IPS-18c (cell line): ENCODE measurements around the gene SPAG16.

Experiments used
- H3K4me3 ChIP-seq: 2 replicates; pipeline ENCODE4 v1.7.0; 2013; ENCODE audit warnings: low read depth, mild to moderate bottlenecking, low read length, moderate library complexity; ENCODE audit not compliant: insufficient read depth
- H3K9me3 ChIP-seq: one replicate; pipeline ENCODE4 v1.6.1; 2013; ENCODE audit warnings: mild to moderate bottlenecking, low read length, moderate library complexity; ENCODE audit not compliant: control insufficient read depth, insufficient read depth

Gene SPAG16

GRCh38 chr2:214103276-214104001 is 819.2 kb downstream of the SPAG16 start:
- H3K4me3 ChIP-seq = no peak overlapping the region
- H3K9me3 ChIP-seq = no peaks in the 10 kb centered on the region

- H3K9me3 ChIP-seq = no peaks in the 10 kb centered on the region
- no peak overlapping the region for H3K4me3 ChIP-seq
Measured at GRCh38 chr2:214104219-214104618, 820.0 kb downstream of the SPAG16 start.

- Histone ChIP-seq H3K9me3 (no peaks in the 10 kb centered on the region), H3K4me3 (no peak overlapping the region)
Measured at GRCh38 chr2:214104967-214105366, 820.7 kb downstream of the SPAG16 start.

GRCh38 chr2:214107726-214108125 is 823.5 kb downstream of the SPAG16 start:
- no peaks in the 10 kb centered on the region for H3K9me3 ChIP-seq
- no peak overlapping the region for H3K4me3 ChIP-seq

- Histone ChIP-seq H3K4me3 (no peak overlapping the region), H3K9me3 (no peaks in the 10 kb centered on the region)
Measured at GRCh38 chr2:214108598-214108997, 824.3 kb downstream of the SPAG16 start.

GRCh38 chr2:214117054-214117453 is 832.8 kb downstream of the SPAG16 start:
- H3K4me3 ChIP-seq = no peak overlapping the region
- H3K9me3 ChIP-seq = no peaks in the 10 kb centered on the region

- H3K9me3 ChIP-seq = no peaks in the 10 kb centered on the region
Measured at GRCh38 chr2:214126135-214126534, 841.9 kb downstream of the SPAG16 start.

GRCh38 chr2:214127170-214127569 is 842.9 kb downstream of the SPAG16 start:
- no peak overlapping the region for H3K4me3 ChIP-seq
- H3K9me3 ChIP-seq = no peaks in the 10 kb centered on the region

More at GRCh38 chr2:214126135-214126534, 841.9 kb downstream of the SPAG16 start:
- H3K4me3 ChIP-seq = no peak overlapping the region

GRCh38 chr2:214127571-214127970 is 843.3 kb downstream of the SPAG16 start:
- H3K9me3 ChIP-seq = no peaks in the 10 kb centered on the region
- H3K4me3 ChIP-seq = no peak overlapping the region

- H3K4me3 ChIP-seq = no peak overlapping the region
- no peaks in the 10 kb centered on the region for H3K9me3 ChIP-seq
Measured at GRCh38 chr2:214128040-214128439, 843.8 kb downstream of the SPAG16 start.

- Histone ChIP-seq H3K9me3 (no peaks in the 10 kb centered on the region), H3K4me3 (no peak overlapping the region)
Measured at GRCh38 chr2:214130114-214130513, 845.9 kb downstream of the SPAG16 start.

- H3K9me3 ChIP-seq = no peaks in the 10 kb centered on the region
- H3K4me3 ChIP-seq = no peak overlapping the region
Measured at GRCh38 chr2:214135966-214136365, 851.7 kb downstream of the SPAG16 start.

- no peak overlapping the region for H3K4me3 ChIP-seq
- no peaks in the 10 kb centered on the region for H3K9me3 ChIP-seq
Measured at GRCh38 chr2:214138779-214139178, 854.5 kb downstream of the SPAG16 start.

GRCh38 chr2:214139630-214140284 is 855.5 kb downstream of the SPAG16 start:
- no peaks in the 10 kb centered on the region for H3K9me3 ChIP-seq
- no peak overlapping the region for H3K4me3 ChIP-seq

GRCh38 chr2:214156971-214157370 is 872.7 kb downstream of the SPAG16 start:
- H3K4me3 ChIP-seq = no peak overlapping the region

GRCh38 chr2:214158851-214159250 is 874.6 kb downstream of the SPAG16 start:
- no peaks in the 10 kb centered on the region for H3K9me3 ChIP-seq
- no peak overlapping the region for H3K4me3 ChIP-seq

More at GRCh38 chr2:214156971-214157370, 872.7 kb downstream of the SPAG16 start:
- H3K9me3 ChIP-seq = no peaks in the 10 kb centered on the region

- Histone ChIP-seq H3K9me3 (no peaks in the 10 kb centered on the region), H3K4me3 (no peak overlapping the region)
Measured at GRCh38 chr2:214169281-214169680, 885.0 kb downstream of the SPAG16 start.

GRCh38 chr2:214169736-214170135 is 885.5 kb downstream of the SPAG16 start:
- no peaks in the 10 kb centered on the region for H3K9me3 ChIP-seq
- H3K4me3 ChIP-seq = no peak overlapping the region
